GM12892 (cell line): ENCODE data around the gene TRPV3.

ENCODE experiments used
- POLR2A ChIP-seq: IDR thresholded peaks from 2 replicates; pipeline ENCODE4 v1.6.1; 2011; ENCODE audit warnings: low read depth, low read length, control low read depth
- POLR2AphosphoS5 ChIP-seq: IDR thresholded peaks from 2 replicates; pipeline ENCODE4 v1.6.1; 2011; ENCODE audit warnings: low read depth, low read length, control low read depth

DNA sequence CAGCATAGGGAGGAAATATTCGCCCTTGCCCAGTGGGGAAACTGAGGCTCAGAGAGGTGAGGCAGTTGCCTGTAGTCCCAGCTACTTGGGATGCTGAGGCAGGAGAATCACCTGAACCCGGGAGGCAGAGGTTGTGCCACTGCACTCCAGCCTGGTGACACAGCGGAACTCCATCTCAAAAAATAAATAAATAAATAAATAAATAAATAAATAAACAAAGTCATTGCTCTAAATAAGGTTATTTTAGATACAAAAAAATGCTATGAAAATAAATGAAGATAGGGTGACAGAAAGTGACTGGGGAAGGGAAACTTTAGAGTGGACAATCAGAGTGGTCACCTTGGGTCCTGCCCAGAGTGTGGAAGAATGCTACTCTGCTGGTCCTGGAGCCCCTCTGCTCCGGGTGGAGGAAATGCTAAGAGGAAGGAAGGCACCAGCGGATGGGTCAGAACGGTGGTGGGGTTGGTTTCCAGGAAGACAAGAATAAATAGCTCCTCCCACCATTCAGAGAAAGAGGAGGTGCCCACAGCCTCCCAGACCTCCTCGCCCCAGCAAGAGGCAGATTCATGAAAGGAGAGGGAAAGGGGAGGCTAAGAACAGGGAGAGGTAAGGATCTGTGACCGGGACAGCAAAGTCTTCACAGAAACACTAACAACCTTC lies 17.6 kb downstream of the TRPV3 start:
- TF ChIP-seq POLR2A (no peak), POLR2AphosphoS5 (no peak)
